ENCODE results near the gene SLC2A6.

SLC2A6 gene

DNA sequence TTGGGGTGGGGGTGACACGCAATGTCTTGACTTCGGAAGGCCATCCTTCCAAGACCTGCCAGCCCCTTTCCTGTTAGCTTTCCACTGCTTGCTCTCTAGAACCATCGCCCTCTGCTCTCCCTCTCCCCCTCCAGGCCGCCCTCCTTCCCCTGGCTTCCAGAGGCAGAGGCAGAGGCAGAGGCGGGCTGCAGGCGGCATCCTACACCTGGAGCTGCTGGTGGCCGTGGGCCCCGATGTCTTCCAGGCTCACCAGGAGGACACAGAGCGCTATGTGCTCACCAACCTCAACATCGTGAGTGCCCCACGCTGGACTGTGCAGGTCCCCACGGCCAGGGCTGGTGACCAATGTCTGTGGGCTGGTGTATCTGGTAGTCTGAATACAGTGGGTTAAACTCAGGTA, 54.7 kb downstream of the SLC2A6 start:
- H3K4me3 ChIP-seq (ENCODE audit: low read depth, low read length), result no peak overlapping the region
- TF ChIP-seq, protein P1, sequence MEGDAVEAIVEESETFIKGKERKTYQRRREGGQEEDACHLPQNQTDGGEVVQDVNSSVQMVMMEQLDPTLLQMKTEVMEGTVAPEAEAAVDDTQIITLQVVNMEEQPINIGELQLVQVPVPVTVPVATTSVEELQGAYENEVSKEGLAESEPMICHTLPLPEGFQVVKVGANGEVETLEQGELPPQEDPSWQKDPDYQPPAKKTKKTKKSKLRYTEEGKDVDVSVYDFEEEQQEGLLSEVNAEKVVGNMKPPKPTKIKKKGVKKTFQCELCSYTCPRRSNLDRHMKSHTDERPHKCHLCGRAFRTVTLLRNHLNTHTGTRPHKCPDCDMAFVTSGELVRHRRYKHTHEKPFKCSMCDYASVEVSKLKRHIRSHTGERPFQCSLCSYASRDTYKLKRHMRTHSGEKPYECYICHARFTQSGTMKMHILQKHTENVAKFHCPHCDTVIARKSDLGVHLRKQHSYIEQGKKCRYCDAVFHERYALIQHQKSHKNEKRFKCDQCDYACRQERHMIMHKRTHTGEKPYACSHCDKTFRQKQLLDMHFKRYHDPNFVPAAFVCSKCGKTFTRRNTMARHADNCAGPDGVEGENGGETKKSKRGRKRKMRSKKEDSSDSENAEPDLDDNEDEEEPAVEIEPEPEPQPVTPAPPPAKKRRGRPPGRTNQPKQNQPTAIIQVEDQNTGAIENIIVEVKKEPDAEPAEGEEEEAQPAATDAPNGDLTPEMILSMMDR (conservative IDR thresholded peaks at IDR 0.05; ENCODE audit: low read depth, low read length), result no peak
- DNase-seq (ENCODE audit: low read depth), result no peak

DNA sequence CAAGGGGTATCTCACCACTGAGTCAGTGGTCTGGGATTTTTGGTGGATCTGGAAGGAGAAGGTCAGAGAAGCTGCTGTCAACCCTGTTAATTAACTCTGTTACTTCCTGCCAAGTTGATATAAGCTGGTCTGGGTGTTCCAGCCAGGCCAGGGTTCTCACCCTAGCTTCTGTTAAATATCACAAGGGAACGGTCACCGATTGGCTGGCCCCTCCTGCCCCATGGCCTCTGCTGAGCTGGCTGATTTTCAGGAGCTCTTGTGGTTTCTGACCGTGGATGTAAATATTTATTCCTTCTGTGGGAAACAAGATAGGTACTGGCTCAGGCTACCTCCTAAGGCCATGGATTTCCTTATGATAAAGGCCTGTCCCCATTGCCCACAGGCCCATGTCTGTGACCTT, 55.7 kb downstream of the SLC2A6 start:
- TF ChIP-seq, protein P1 (conservative IDR thresholded peaks at IDR 0.05; ENCODE audit: low read depth, low read length), result no peak
- peak; percentile 36 for DNase-seq (ENCODE audit: low read depth)
- no peak overlapping the region for H3K4me3 ChIP-seq (ENCODE audit: low read depth, low read length)

DNA sequence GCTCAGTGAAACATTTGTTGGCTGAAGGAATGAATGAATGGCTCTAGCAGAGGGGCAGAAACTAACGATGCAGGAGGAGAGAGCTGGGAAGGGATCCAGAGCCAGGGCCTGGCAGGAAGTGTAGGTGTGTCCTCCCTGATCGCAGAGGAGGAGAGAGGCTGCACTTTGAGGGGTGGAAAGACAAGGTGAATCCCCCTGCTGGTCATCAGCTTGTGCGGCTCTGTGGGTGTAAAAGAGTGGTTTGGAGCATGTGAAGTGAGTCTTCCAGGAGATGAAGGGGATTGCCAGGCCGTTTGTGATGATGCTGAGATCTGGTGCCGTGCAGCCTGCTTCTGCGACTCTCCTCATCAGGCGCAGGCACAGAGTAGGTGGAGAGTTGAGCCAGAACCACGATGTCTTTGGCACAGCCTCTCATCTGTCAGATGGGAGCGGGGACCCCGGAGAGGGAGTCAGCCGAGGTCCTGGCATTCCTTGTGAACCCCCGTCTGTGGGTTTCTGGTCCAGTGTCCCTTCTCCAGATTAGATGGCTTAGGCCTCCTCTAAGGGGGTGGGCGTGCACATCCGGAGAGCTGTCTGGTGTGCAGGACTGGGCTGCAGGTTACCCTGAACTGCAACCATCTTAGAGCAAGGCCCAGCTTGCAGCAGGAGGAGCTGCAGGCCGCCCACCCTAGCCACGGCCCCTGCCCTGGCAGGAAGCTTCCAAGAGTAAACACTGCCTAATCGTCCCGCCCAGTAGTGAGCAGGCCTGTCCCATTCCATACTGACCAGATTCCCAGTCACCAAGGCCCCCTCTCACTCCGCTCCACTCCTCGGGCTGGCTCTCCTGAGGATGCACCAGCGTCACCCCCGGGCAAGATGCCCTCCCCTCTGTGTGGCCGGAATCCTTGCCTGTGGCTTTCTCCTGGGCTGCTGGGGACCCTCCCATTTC, 57.0 kb downstream of the SLC2A6 start, which contains the start of gene ADAMTS13:
Gene ADAMTS13, plus strand, starts transcription at position 753 of the 928 bp plus-strand sequence. Its CDS starts 77 bp downstream, at position 830.
- TF ChIP-seq, protein P1 (conservative IDR thresholded peaks at IDR 0.05; ENCODE audit: low read depth, low read length), result peak; percentile 31
- H3K4me3 ChIP-seq (ENCODE audit: low read depth, low read length), result no peak within 1 kb of the TSS
- peak; percentile 21 for DNase-seq (ENCODE audit: low read depth)
